T-helper 2 cell treated with Interferon-gamma antibody and Interleukin-4, amounts not matched to agents 5 μg/mL and 100 μg/mL, for 36 hours (primary cell): Measurements from ENCODE around the gene PLA2G12A.
"Not testable (repeated sequence)": the region's sequence is repeated elsewhere in the genome, so short reads cannot be mapped to it uniquely, and the experiment has no call there.

Source experiments
- DNase-seq: peaks from one replicate; pipeline ENCODE4 v3.0.0; 2021; ENCODE audit warnings: low spot score
- H3K27ac Mint-ChIP-seq: one replicate; pipeline ENCODE4 v1.8.0; 2021; ENCODE audit warnings: mild to moderate bottlenecking, mixed read lengths
- H3K27me3 Mint-ChIP-seq: one replicate; pipeline ENCODE4 v1.8.0; 2021; ENCODE audit warnings: low read depth, mixed read lengths
- H3K36me3 Mint-ChIP-seq: one replicate; pipeline ENCODE4 v1.8.0; 2021; ENCODE audit warnings: low read depth, mixed read lengths
- H3K4me1 Mint-ChIP-seq: one replicate; pipeline ENCODE4 v1.8.0; 2021; ENCODE audit warnings: low read depth, mixed read lengths
- H3K4me3 Mint-ChIP-seq: one replicate; pipeline ENCODE4 v1.8.0; 2022; ENCODE audit warnings: mild to moderate bottlenecking, moderate library complexity, mixed read lengths
- H3K9me3 Mint-ChIP-seq: one replicate; pipeline ENCODE4 v1.8.0; 2021; ENCODE audit warnings: mixed read lengths

The PLA2G12A gene

DNA sequence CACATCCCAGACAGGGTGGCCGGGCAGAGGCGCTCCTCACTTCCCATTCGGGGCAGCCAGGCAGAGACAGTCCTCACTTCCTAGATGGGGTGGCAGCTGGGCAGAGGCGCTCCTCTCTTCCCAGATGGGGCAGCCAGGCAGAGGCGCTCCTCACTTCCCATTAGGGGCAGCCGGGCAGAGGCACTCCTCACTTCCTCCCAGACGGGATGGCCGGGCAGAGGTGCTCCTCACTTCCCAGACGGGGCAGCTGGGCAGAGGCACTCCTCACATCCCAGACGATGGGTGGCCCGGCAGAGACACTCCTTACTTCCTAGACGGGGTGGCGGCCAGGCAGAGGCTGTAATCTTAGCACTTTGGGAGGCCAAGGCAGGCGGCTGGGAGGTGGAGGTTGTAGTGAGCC is 50.9 kb downstream of the PLA2G12A start:
- H3K4me3 Mint-ChIP-seq, H3K27me3 Mint-ChIP-seq, H3K9me3 Mint-ChIP-seq, DNase-seq, H3K27ac Mint-ChIP-seq: not testable (repeated sequence)
- H3K36me3 Mint-ChIP-seq = peaks cover 41% of the 10 kb centered on the region
- H3K4me1 Mint-ChIP-seq = peaks cover 17% of the 10 kb centered on the region

DNA sequence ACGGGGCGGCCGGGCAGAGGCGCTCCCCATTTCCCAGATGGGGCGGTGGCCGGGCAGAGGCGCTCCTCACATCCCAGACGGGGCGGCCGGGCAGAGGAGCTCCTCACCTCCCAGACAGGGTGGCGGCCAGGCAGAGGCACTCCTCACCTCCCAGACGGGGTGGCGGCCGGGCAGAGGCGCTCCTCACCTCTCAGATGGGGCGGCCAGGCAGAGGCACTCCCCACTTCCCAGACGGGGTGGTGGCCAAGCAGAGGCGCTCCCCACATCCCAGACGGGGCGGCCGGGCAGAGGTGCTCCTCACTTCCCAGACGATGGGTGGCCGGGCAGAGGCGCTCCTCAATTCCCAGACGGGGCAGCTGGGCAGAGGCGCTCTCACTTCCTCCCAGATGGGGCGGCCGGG is 51.4 kb downstream of the PLA2G12A start:
- Mint-ChIP-seq H3K36me3 (peaks cover 41% of the 10 kb centered on the region), H3K4me1 (peaks cover 15% of the 10 kb centered on the region)
- not testable (repeated sequence) for H3K27me3 Mint-ChIP-seq, DNase-seq, H3K27ac Mint-ChIP-seq, H3K9me3 Mint-ChIP-seq, H3K4me3 Mint-ChIP-seq

DNA sequence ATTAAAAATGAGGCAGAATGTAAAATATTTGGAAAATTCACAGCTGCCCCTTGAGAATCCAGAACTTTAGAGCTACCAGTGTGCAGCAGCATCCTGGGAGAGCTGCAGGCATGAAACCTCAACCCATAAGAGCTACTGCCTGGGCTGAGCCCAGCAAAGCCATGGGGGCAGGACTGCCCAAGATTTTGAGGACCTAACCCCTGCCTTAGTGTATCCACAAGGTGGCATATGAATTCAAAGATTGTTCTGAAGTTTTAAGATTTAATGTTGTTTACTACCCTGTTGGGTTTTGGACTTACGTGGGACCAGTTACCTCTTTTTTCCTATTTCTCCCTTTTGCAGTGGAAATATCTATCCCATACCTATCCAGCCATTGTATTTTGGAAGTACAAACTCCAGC is 53.0 kb downstream of the PLA2G12A start:
- H3K27ac Mint-ChIP-seq = no peak overlapping the region
- H3K27me3 Mint-ChIP-seq = no peaks in the 10 kb centered on the region
- peaks cover 43% of the 10 kb centered on the region for H3K36me3 Mint-ChIP-seq
- DNase-seq = no peak
- peaks cover 2% of the 10 kb centered on the region for H3K4me1 Mint-ChIP-seq
- peaks cover 4% of the 10 kb centered on the region for H3K9me3 Mint-ChIP-seq
- no peak overlapping the region for H3K4me3 Mint-ChIP-seq

DNA sequence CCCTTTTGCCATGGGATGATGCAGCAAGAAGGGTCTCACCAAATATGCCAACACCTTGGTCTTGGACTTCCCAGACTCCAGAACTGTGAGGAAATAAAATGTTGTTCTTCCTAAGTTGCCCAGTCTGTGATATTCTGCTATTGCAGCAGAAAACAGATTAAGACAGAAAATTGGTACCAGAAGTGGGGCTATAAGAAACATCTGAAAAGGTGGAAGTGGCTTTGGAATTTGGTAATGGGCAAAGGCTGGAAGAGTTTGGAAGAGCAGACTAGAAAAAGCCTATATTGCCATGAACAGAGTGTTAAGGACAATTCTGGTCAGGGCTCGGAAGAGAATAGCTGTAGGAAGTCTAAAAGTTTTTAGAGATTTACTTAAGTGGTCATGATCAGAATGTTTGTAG is 54.0 kb downstream of the PLA2G12A start:
- H3K4me1 Mint-ChIP-seq = no peaks in the 10 kb centered on the region
- no peak for DNase-seq
- no peak overlapping the region for H3K27ac Mint-ChIP-seq
- peaks cover 14% of the 10 kb centered on the region for H3K9me3 Mint-ChIP-seq
- peaks cover 47% of the 10 kb centered on the region for H3K36me3 Mint-ChIP-seq
- H3K4me3 Mint-ChIP-seq = no peak overlapping the region
- H3K27me3 Mint-ChIP-seq = no peaks in the 10 kb centered on the region

DNA sequence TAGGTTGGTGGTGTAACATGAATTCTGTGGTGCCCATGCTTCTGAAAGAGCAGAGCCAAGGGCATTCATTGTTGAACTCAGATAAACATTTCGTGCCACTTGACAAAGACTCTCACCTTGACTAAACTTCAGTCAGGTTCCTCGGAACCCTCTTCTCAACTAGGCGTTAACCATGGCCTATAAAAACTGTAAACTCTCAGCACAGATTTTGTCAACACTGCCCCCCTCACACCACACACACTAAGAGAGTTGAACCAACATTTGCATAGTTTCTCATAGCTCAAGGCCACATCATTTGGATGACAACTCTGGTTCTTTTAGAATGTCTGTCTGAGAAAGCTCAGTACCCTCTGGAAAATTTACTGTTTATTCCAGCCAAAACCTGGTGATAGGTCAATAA is 54.7 kb downstream of the PLA2G12A start:
- Mint-ChIP-seq H3K4me3 (no peak overlapping the region), H3K9me3 (peaks cover 15% of the 10 kb centered on the region), H3K4me1 (no peaks in the 10 kb centered on the region), H3K36me3 (peaks cover 43% of the 10 kb centered on the region), H3K27me3 (no peaks in the 10 kb centered on the region), H3K27ac (no peak overlapping the region)
- DNase-seq = no peak

DNA sequence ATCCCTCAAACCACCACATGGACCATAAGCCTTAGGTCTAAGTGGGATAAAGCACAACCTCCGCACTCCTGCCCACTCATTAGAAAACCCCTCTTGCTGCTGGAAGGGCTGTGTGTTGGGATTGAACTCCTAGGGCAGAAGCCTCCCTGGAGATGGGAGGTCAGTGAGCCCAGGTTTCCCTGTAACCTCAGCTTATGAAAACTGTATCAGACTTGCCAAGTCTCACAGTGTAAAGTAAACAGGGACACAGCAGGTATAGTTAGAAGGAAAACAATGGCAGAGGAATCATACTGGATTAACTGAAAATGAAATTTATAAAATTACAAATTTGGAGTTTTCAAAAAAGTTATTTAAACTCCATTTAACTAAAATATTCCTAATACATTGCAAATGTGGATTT is 56.6 kb downstream of the PLA2G12A start:
- Mint-ChIP-seq H3K27ac (no peak overlapping the region), H3K27me3 (no peaks in the 10 kb centered on the region), H3K4me3 (no peak overlapping the region), H3K9me3 (peaks cover 15% of the 10 kb centered on the region), H3K4me1 (no peaks in the 10 kb centered on the region), H3K36me3 (peaks cover 36% of the 10 kb centered on the region)
- no peak for DNase-seq

DNA sequence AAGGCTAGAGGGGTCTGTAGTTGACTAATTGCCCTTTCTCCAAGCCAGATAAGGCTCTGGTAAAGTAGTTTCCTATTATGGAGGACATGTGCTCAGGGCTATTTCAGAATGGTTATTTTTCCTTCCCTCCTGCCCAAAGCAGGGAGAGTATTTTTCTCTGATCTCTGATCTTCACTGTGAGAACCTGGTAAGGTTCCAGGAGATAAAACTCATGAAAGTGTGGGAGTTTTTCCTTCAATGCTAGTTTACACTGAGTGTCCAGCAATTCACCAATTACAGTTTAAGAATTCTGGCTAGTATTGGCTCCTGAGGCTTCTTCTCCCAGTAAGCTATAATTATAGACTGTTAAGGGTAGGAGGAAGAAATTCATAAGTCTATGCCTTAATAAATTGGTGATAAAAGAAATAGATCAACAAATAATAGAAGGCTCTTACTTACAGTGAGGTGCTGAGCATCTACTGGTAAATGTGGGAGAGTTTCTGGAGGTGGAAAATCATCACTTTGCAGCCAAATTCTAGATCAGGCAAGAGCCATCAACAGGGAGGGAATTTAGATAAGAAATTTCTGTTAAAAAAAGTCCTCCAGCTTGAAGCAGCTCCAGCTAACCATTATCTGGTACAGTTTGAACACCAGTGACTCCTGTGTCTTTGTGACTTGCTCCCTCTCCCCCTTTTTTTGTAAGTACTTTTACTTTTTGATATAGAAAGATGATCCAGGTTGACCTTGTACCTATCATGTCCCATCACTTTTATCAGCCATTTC is 57.5 kb downstream of the PLA2G12A start:
- Mint-ChIP-seq H3K36me3 (peaks cover 38% of the 10 kb centered on the region), H3K27ac (no peak overlapping the region), H3K9me3 (peaks cover 15% of the 10 kb centered on the region), H3K27me3 (no peaks in the 10 kb centered on the region), H3K4me3 (no peak overlapping the region), H3K4me1 (peaks cover under 1% of the 10 kb centered on the region)
- DNase-seq = no peak

DNA sequence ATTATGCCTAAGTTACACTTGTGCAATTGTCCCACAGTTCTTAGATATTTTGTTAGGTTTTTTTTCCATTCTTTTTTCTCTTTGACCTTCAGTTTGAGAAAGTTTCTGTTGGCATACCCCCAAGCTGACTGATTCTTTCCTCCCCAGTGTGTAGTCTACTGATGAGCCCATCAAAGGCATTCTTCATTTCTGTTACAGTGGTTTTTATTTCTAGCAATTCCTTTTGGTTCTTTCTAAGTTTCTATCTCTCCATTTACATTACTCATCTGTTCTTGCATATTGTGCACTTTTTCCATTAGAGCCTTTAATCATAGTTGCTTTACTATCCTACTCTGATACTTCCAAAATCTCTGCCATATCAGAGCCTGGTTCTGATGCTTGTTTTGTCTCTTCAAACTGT is 58.5 kb downstream of the PLA2G12A start:
- DNase-seq = no peak
- no peak overlapping the region for H3K27ac Mint-ChIP-seq
- H3K36me3 Mint-ChIP-seq = peaks cover 33% of the 10 kb centered on the region
- no peaks in the 10 kb centered on the region for H3K27me3 Mint-ChIP-seq
- peaks cover 10% of the 10 kb centered on the region for H3K4me1 Mint-ChIP-seq
- peaks cover 15% of the 10 kb centered on the region for H3K9me3 Mint-ChIP-seq
- no peak overlapping the region for H3K4me3 Mint-ChIP-seq

DNA sequence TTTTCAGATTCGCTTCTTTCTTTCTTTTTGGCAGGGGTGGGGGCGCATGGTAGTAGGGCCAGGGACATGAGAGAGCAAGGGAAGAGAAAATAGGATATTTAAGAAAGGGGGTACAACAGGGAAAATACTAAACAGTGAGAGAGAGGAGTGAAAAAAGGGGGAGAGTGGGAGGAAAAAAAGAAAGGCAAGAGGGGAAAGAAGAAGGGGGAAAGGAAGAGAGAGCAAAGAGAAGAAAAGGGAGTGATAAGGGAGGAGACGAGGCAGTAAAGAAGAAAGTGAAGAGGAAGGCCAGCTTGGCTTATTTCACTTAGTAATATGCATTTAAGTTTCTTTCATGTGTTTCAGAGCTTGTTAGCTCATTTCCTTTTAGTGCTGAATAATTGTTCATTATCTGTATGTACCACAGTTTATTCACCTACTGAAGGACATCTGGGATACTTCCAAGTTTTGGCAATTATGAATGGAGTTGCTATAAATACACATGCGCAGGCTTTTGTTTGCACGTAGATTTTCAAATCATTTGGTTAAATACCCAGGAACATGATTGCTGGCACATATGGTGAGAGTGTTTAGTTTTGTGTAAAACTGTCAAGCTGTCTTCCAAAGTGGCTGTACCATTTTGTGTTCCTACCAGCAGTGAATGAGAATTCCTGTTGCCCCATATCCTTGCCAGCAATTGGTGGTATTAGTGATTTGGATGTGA is 63.9 kb downstream of the PLA2G12A start:
- Mint-ChIP-seq H3K9me3 (peaks cover 2% of the 10 kb centered on the region), H3K4me1 (peaks cover 10% of the 10 kb centered on the region), H3K27ac (no peak overlapping the region), H3K27me3 (no peaks in the 10 kb centered on the region), H3K36me3 (peaks cover 26% of the 10 kb centered on the region), H3K4me3 (no peak overlapping the region)
- no peak for DNase-seq

DNA sequence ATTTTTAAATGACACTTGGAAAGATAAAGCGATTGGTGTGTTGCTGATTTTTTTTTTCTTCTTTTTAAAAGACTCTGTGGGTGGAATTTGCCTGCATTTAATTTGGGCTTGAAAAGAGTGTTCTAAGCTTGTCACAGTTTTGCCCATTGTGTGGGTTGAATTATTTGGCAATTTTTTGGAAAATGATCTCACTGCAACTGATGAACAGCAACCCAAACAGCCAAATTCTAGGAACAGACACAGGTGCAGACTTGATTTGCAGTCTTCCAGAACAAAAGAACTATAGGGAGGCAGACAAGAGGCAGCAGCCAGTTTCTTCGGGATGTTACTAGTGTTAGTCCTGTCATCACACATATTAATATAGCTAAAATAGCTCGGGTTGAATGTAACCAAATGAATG is 67.1 kb downstream of the PLA2G12A start:
- H3K4me1 Mint-ChIP-seq = peaks cover 13% of the 10 kb centered on the region

DNA sequence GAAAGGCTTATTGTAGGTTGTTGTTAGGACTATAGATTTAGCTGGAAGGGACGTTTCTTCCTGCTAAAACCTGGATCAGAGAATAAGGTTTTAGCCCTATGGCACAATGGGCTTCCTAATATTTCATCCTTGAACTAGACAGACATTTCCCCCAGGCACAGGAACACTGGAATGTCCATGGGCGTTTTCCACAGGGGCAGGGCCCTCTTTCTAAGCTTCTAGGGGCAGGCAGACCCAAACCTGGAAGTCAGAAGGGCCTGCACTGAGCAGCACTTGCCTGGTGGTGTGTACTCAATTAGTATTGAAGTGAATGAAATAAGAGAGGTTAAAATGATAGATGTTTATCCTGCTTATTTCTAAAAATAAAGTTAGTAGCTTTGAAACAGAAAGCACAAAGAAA is 67.8 kb downstream of the PLA2G12A start:
- Mint-ChIP-seq H3K4me1 (peaks cover 11% of the 10 kb centered on the region), H3K27ac (no peak overlapping the region), H3K36me3 (peaks cover 24% of the 10 kb centered on the region), H3K9me3 (no peaks in the 10 kb centered on the region), H3K27me3 (no peaks in the 10 kb centered on the region), H3K4me3 (no peak overlapping the region)
- no peak for DNase-seq

More for the DNA sequence above, 67.1 kb downstream of the PLA2G12A start:
- DNase-seq = no peak
- Mint-ChIP-seq H3K9me3 (no peaks in the 10 kb centered on the region), H3K27me3 (no peaks in the 10 kb centered on the region), H3K4me3 (no peak overlapping the region), H3K36me3 (peaks cover 24% of the 10 kb centered on the region), H3K27ac (no peak overlapping the region)
